GM03348 (cell line): ENCODE measurements around the gene FSTL4.

Source experiments
- DNase-seq: peaks from one replicate; pipeline ENCODE4 v3.0.0; 2012; ENCODE audit warnings: low spot score

FSTL4 gene

GRCh38 chr5:133340822-133341221, 271.5 kb downstream of the FSTL4 start:
- DNase-seq: no peak

GRCh38 chr5:133340002-133340755, 272.2 kb downstream of the FSTL4 start:
- peak; percentile 16 for DNase-seq

GRCh38 chr5:133338504-133339355, 273.6 kb downstream of the FSTL4 start:
- DNase-seq: no peak

GRCh38 chr5:133337795-133338445, 274.4 kb downstream of the FSTL4 start:
- DNase-seq: no peak

- DNase-seq: no peak
Observed at GRCh38 chr5:133336969-133337410, 275.4 kb downstream of the FSTL4 start.

DNA sequence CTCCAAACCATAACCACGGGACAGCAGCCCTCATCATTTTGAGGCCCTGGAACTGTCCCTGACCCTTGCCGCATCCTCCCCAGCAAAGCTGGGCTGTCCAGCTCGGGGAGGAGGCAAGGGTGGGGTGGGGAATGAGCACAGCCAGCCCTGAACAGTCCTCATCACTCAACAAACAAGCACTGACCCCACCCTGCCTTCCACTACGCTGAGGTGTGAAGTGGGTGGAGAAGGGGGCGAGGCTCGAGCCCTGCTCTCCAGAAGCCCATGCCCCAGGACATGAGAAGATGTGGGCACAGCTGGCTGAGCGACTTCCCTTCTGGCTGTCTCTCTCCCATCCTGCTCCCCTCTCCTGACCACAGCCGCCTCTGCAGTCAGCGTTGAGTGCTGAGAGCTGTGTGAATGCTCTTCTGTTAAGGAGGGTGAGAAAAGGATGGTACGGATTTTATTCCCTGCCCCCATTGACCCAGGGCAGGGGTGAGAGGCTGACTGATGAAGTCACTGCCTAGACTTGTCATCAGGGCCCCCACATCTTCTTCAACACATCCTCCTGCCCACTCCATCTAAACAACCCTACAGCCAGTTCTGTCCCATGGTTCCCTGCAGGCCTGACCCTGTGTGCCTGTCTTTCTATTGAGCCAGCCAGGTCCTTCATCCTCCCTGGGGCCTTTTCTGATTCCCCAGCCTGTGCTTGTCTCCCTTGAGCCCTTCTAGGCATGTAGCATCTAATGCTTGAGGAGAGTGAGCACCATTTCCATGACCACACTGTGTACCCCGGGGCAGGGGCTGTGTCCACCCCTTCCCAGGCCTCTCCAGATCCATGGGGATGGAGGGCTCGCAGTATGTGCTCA, 276.0 kb downstream of the FSTL4 start:
- no peak for DNase-seq

DNA sequence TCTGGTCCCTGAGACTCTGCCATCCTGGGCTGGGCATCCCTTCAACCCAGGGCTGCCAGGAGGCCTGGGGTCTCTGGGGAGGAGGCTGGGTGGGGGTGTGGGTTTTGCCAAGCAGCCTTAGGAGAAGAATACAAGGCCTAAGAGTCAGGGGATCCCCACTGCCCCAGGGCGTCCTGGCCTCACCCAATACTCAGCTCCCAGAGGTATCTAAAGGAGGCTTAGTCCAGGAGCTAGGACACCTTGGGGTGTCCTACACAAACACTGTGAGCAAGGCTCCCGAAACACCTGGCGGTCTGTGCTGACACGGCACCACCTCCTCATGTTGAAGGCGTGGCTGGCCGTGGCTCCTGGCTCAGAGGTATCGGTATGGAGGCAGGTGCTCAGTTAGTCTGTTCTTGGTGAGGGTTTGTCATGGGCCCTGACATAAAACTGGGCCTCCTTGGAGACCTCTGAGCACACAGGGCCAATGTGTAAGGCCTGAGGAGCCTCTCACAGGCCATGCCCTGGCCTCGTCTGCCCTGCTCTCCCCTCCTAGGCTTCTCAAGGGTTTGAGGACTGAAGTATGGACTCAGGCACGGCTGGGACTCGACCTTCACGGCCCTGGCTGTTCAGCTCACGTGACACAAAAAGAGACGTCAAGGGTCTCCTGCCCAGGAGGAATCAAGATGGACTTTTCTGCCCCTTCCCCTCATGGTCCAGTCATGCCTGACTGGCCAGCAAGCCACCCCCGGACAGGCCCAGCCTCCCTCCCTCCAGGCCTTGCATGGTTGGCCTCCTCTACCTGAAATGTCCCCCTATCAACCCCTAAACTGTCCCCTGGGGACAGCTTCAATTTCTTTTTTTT, 277.3 kb downstream of the FSTL4 start:
- no peak for DNase-seq

DNA sequence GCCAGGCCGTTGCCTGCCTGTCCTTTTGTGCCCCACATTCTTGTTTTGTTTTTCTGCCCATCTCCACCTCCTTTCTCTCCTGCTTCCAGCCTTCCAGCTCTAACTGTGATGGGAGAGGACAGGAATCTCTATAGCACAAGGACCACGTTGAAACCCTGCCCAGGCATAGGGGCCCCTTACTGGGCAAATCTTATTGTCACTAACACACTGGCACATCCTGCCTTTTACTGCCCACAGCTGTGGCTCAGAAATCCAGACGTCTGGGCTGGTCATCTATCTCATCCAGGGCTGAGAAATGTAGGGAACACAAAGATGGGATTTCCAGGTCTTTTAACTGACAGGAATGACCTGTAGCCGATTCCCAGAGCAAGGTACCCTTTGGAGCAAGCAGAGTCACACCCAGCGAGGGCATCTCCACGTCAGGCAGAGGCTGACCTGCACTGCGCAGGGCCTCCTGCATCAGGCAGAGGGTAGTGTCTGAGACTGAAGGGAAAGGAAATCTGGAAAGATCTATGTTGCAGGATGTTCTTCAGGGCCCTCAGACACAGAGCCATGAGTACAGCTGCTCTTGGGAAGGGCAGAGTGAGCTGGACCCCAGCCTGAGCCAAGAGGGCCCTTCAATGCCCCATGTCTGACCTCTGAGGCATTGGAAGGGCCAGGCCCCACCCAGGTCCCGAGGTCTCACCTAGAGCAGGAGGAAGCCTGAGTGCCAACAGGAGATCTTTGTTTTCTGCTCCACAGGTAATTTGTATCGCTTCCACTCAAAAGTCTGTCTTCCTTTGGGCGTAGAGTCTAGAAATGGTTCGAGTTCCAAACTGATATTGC, 278.8 kb downstream of the FSTL4 start:
- no peak for DNase-seq

DNA sequence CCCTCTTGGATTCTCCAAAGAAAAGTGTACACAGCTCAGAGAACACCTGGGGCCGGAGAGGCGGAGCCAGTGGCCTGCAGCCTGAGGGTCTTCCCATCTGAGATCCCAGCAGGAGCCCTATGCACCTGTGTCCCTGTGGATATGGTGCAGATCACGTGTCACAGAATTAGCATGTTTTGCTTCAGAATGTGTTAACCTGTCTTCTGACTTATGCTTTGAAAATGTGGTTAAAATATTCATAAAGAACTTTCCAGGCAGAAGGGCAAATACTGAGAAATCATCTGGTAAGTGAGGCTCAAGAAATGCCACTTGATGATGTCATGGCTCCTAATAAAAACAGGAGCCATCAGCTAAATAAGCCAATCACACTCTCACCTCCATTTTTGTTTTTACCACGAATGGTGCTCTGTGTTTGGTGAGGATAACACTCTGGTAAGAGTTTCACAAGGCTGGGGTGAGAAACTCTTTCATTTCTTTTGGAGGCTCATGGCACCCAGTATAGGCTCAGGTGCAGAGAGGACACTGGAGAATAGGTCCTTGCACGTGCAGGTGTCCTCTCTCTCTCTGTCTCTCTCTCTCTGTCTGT, 279.8 kb downstream of the FSTL4 start:
- DNase-seq: no peak

DNA sequence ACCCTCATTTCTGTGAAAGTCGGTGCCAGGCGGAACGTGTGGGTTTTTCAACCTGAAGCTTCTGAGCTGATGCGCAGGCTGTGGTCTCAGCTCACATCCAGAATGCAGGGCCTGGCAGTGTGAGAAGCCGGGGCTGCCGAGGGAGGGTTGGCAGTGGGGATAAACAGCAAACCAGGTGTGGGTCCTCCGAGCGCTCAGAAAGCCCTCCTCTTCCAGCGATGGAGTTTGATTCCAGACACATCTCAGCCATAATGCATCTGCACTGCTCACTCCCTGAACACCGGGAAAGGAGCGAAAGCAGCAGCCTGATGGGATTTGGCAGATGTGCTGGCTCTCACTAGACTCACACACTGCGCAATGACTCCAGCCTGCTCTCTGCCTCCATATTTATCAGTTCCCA, 280.4 kb downstream of the FSTL4 start:
- DNase-seq: no peak

DNA sequence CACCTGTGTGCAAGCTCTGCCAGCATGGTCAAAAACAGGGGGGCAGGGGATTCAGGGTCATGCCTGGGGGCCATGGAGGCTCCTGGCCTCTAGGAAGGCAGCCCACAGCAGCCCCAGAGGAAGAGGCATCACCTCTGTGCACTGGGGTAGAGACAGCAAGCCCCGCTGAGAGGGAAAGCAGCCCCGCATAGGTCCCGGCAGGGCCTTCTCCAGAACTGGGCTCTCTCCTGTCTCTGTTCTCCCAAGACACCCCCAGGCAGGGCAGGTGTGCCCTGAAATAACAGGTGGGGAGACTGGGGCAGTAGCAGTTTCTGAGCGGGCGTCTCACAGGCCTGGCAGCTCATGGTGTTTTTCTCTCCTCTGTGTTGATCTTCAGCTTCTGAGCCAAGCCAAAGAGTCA, 281.4 kb downstream of the FSTL4 start:
- no peak for DNase-seq

DNA sequence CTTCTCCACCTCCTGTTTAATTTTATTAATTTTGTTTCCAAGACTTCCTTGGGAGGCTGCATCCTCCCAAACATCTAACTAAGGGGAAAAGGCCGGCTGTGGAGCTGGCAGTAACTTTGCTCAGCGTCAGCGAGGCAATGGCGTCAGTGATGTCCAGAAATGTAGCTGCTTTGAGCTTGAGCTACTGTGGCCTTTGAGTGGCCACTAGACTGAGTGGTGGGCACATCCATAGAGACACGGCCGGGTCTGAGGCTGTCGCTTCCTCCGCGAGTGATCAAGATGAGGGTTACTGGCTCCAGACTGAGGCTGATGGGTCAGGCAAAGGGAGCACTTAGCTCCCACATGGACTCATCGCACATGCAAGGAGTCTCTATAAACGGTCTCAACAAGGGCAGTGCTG, 283.5 kb downstream of the FSTL4 start:
- no peak for DNase-seq

DNA sequence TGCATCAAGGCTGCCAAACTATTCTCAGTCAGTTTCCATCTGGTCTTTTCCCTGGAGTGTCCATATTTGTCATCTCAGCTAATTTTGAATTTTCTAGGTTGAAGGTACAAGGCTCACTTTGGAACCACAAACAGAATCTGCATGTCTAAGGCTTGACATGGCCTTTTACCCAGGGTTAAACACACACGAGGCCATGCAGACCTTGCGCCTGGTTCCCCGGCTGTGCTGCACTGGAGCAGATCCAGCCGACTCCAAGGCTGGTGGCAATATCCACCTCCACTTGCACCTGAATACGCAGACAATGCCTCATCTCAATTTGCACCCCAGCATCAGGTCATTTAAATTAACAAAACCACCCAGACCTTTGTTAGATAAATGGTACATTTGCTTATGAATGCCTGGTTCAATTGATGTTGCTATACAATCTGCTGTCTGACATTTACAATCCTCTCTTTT, 284.4 kb downstream of the FSTL4 start:
- DNase-seq: no peak

GRCh38 chr5:133326361-133326760, 286.0 kb downstream of the FSTL4 start:
- no peak for DNase-seq

DNA sequence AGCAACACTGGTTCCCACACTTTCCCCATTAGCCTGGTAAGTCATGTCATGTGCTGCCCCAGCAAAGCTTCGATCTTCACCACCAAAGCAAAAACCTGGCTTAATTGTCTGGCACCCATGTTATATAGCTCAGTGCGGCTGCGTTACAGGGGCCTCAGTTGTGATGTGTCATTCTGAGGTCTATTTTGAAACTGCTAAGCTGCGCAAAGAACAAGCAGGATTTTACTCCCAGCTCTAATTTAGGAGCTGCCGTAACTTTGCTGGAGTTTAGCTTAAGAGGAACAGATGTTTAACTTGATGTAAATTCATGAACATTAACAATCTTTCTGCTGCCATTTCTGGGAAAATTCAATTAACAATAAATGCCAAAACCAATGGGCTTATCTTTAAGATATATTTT, 286.5 kb downstream of the FSTL4 start:
- DNase-seq: no peak

DNA sequence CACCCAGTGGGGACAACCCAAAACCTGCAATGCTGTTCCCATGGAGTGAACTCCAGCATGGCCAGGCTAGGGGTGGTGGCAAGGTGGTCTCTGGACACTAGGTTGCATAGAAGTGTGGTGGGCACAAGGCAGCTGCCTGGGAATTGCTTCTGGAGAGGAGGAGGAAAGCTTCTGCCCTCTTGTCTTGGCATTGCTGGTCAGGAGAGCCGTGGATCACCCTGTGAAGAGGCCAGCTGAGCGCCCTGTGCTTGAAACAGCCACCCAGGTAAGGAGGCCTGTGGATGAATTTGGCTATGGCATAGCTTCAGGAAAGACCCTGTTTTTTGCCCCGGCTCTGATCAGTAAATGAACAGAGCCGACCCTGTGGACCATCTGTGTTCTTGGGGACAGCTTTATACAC, 287.4 kb downstream of the FSTL4 start:
- no peak for DNase-seq

- DNase-seq: no peak
Observed at GRCh38 chr5:133323494-133324457, 288.6 kb downstream of the FSTL4 start.

DNA sequence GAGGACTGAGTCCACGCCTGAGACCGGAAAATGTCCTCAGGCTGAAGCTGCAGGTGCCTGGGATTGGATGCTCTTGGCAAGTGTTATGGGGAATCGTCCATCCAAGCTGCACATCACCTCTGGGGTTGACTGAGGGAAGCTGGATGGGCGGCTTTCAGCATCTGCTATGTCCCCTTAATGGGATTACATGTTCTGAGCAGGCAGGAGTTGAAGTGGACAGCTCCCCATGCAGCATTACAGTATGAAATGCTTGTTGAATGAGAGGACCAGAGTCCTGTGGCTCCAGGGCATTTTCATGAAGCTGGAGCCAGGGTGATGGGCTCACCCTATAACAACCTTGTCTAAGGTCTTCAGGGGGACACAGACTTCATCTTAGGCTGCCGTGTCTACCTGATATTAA, 289.6 kb downstream of the FSTL4 start:
- no peak for DNase-seq
